OCI-LY7 (cell line): Measurements from ENCODE around the gene ANKRD13A. TPM values are rescaled to one million over a fixed set of nuclear protein-coding genes. Genes with fewer than 3 reads are reported as not detected.

Experiments used
- BruUV-seq: library from RNA; stranded (reverse); fragments of 400-500 nt; replicated peaks from 2 replicates; lab custom pipeline; 2021; lab: Mats Ljungman, UMichigan
- CTCF ChIA-PET: fragments of 300-600 bp; sonication (Branson Sonifier 250); formaldehyde crosslinking; loops from one replicate; lab custom pipeline; 2022; ENCODE audit warnings: antibody characterized with exemption; ENCODE audit not compliant: unreplicated experiment; lab: Charles Lee
- POLR2A ChIA-PET: fragments of 300-600 bp; sonication (Branson Sonifier 250); formaldehyde crosslinking; loops from one replicate; lab custom pipeline; 2022; ENCODE audit warnings: antibody characterized with exemption; lab: Charles Lee
- DNase-seq: peaks from one replicate; pipeline ENCODE4 v3.0.0-alpha.2; 2015; ENCODE audit warnings: low spot score
- H2AFZ ChIP-seq: fragments of 200-600 bp; sonication (generic), shearing (Covaris generic); 2 replicates; pipeline ENCODE4 v1.6.1; 2014; ENCODE audit warnings: mild to moderate bottlenecking, antibody characterized with exemption, low read length, moderate library complexity
- H3K27ac ChIP-seq: fragments of 200-600 bp; sonication (generic); 2 replicates; pipeline ENCODE4 v1.5.1; 2014; ENCODE audit warnings: mixed run types, low read depth, mild to moderate bottlenecking, moderate library complexity, low read length, inconsistent platforms; ENCODE audit not compliant: poor library complexity, severe bottlenecking
- H3K36me3 ChIP-seq: fragments of 200-600 bp; sonication (generic); 2 replicates; pipeline ENCODE4 v1.6.1; 2014; ENCODE audit warnings: mild to moderate bottlenecking, antibody characterized with exemption, low read length, moderate library complexity, mixed read lengths; ENCODE audit not compliant: insufficient read depth
- H3K4me1 ChIP-seq: fragments of 200-600 bp; sonication (generic); 2 replicates; pipeline ENCODE4 v1.5.1; 2014; ENCODE audit warnings: mild to moderate bottlenecking, low read length; ENCODE audit not compliant: insufficient read depth, poor library complexity, severe bottlenecking
- H3K4me2 ChIP-seq: fragments of 200-600 bp; sonication (generic); 2 replicates; pipeline ENCODE4 v1.6.1; 2014; ENCODE audit warnings: mild to moderate bottlenecking, low read length
- H3K4me3 ChIP-seq: fragments of 200-600 bp; sonication (generic); 2 replicates; pipeline ENCODE4 v1.5.1; 2014; ENCODE audit warnings: mild to moderate bottlenecking, low read depth, low read length; ENCODE audit not compliant: poor library complexity, severe bottlenecking
- H3K79me2 ChIP-seq: fragments of 200-600 bp; sonication (generic); 2 replicates; pipeline ENCODE4 v1.6.1; 2016; ENCODE audit warnings: low read depth, mild to moderate bottlenecking, low read length, moderate library complexity, mixed read lengths; ENCODE audit not compliant: insufficient read depth
- H3K9me2 ChIP-seq: fragments of 200-600 bp; sonication (generic); 2 replicates; pipeline ENCODE4 v1.6.1; 2016; ENCODE audit warnings: mild to moderate bottlenecking, low read length, mixed read lengths; ENCODE audit not compliant: insufficient read depth
- H3K9me3 ChIP-seq: fragments of 200-600 bp; sonication (generic); 2 replicates; pipeline ENCODE4 v1.6.1; 2014; ENCODE audit warnings: mild to moderate bottlenecking, mixed run types, low read length, mixed read lengths
- H4K20me1 ChIP-seq: fragments of 200-600 bp; sonication (generic); 2 replicates; pipeline ENCODE4 v1.6.1; 2014; ENCODE audit warnings: mild to moderate bottlenecking, antibody characterized with exemption, low read length, moderate library complexity, mixed read lengths; ENCODE audit not compliant: insufficient read depth
- CTCF ChIP-seq: fragments of 200-600 bp; sonication (generic); conservative IDR thresholded peaks from 2 replicates; pipeline ENCODE4 v1.5.1; 2014; ENCODE audit warnings: mild to moderate bottlenecking, antibody characterized with exemption, low read length, moderate library complexity, mixed read lengths
- EZH2phosphoT487 ChIP-seq: fragments of 200-600 bp; sonication (generic); IDR thresholded peaks from 2 replicates; pipeline ENCODE4 v1.6.1; 2018; ENCODE audit warnings: low read depth, borderline replicate concordance, mild to moderate bottlenecking, mixed run types, antibody characterized with exemption, low read length, moderate library complexity, mixed read lengths
- intact Hi-C: fragments of 100-400 bp; cut with micrococcal nuclease; formaldehyde crosslinking; loops from one replicate; pipeline ENCODE4 v1.10.0; 2022; ENCODE audit not compliant: unreplicated experiment
- total RNA-seq, 2 experiments: library from RNA; depleted of rRNA in 1 of 2; stranded (reverse); fragments of >200 nt in 1 of 2; shearing (Covaris generic) in 1 of 2; gene quantifications; 2 replicates each; pipeline ENCODE4 v1.2.3, GENCODE V29; 2014 to 2022

Gene ANKRD13A
- total RNA-seq, 2 experiments from 2014 or later = 140 to 216 TPM

DNA sequence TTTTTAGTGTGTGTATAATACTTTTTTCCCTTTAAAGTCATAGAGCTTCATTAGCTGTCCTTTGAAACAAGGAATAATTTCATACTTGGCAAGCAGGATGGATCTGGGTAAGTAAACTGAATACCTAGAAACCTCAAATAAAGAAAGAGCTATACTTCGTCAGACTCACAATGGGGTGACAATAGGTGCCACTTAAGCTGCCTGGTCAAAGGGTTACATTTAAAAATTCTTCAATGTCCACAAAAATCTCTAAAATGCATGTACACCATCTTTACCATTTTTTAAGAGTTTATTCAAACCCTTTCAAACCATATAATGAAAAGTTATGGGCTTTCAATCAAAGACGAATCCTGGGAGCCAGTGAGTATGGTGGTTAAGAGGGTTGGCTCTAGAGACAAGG, 6.1 kb upstream of the ANKRD13A start:
- Histone ChIP-seq H3K9me2 (no peaks in the 10 kb centered on the region), H3K79me2 (peaks cover 76% of the 10 kb centered on the region), H3K4me1 (peaks cover 31% of the 10 kb centered on the region), H3K9me3 (no peaks in the 10 kb centered on the region), H3K36me3 (peaks cover 58% of the 10 kb centered on the region), H3K4me2 (peak overlapping the region; percentile 91), H3K27ac (peak overlapping the region; percentile 92), H4K20me1 (peaks cover 22% of the 10 kb centered on the region; the same call in 1 of the 2 replicates), H3K4me3 (peak overlapping the region; percentile 80), H2AFZ (no peak overlapping the region)
- DNase-seq = no peak
- BruUV-seq = no TSS peak
- CTCF ChIA-PET = interaction anchor here (1.4 kb wide), 1 partner anchor 10 kb away, joined by 3 read pairs; no protein-coding TSS in a partner anchor
- no peak for TF ChIP-seq EZH2phosphoT487
- no peak for TF ChIP-seq CTCF
- intact Hi-C loops = no loop called here
- POLR2A ChIA-PET = interaction anchor here (0.6 to 2.9 kb wide), 8 partner anchors 8 to 531 kb away, joined by 3 to 15 read pairs (median 4); no protein-coding TSS in a partner anchor

GRCh38 chr12:109994401-109995175, 4.6 kb upstream of the ANKRD13A start:
- peak overlapping the region; percentile 80 for H3K4me3 ChIP-seq
- peaks cover 43% of the 10 kb centered on the region for H3K36me3 ChIP-seq
- BruUV-seq = TSS peak; percentile 52
- no peak overlapping the region; the same call in 1 of the 2 replicates for H2AFZ ChIP-seq
- H3K4me1 ChIP-seq = peaks cover 36% of the 10 kb centered on the region
- CTCF ChIA-PET = interaction anchor here (1.0 kb wide), 1 partner anchor 8 kb away, joined by 3 read pairs; no protein-coding TSS in a partner anchor
- peak; percentile 66 for DNase-seq
- peak overlapping the region; percentile 91 for H3K4me2 ChIP-seq
- intact Hi-C loops = loop anchor here (1.0 kb wide), 1 partner anchor 17 kb away; no protein-coding TSS in a partner anchor
- H3K27ac ChIP-seq = peak overlapping the region; percentile 92
- H3K79me2 ChIP-seq = peaks cover 71% of the 10 kb centered on the region
- H3K9me3 ChIP-seq = no peaks in the 10 kb centered on the region
- H4K20me1 ChIP-seq = peaks cover 22% of the 10 kb centered on the region; the same call in 1 of the 2 replicates
- no peak for TF ChIP-seq CTCF
- no peak for TF ChIP-seq EZH2phosphoT487
- no peaks in the 10 kb centered on the region for H3K9me2 ChIP-seq
- POLR2A ChIA-PET = interaction anchor here (0.6 to 2.9 kb wide), 7 partner anchors 8 to 51 kb away, joined by 3 to 15 read pairs (median 4); no protein-coding TSS in a partner anchor
